Eye (tissue), 1 donor: Measurements from ENCODE around the gene GOLGA8S.
"Not testable (repeated sequence)": the region's sequence is repeated elsewhere in the genome, so short reads cannot be mapped to it uniquely, and the experiment has no call there.

Experiments used
- DNase-seq: peaks from one replicate; pipeline ENCODE4 v3.0.0-alpha.2; 2015

GOLGA8S gene

GRCh38 chr15:23398357-23398756, 43.8 kb downstream of the GOLGA8S start:
- not testable (repeated sequence) for DNase-seq

GRCh38 chr15:23399207-23399606, 44.7 kb downstream of the GOLGA8S start:
- not testable (repeated sequence) for DNase-seq

- peak; percentile 20 for DNase-seq
Measured at GRCh38 chr15:23401627-23402026, 47.1 kb downstream of the GOLGA8S start.

DNA sequence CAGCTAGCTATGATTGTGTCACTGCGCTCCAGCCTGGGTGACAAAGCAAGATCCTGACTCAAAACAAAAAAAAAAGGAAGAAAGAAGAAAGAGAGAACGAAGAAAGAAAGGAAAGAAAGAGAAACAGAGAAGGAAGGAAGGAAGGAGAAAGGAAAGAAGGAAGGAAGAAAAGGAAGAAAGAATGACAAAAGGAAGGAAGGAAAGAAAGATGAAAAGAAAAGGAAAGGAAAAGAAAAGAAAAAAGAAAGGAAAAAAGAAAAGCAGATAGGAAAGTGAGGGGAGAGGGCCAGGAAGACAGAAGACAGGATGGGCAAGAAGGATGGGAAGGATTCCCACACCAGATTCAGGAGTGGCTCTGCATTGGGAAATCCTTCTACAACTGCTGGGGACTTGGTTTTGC, 47.6 kb downstream of the GOLGA8S start:
- DNase-seq, result no peak

- no peak for DNase-seq
Measured at GRCh38 chr15:23402544-23402943, 48.0 kb downstream of the GOLGA8S start.

DNA sequence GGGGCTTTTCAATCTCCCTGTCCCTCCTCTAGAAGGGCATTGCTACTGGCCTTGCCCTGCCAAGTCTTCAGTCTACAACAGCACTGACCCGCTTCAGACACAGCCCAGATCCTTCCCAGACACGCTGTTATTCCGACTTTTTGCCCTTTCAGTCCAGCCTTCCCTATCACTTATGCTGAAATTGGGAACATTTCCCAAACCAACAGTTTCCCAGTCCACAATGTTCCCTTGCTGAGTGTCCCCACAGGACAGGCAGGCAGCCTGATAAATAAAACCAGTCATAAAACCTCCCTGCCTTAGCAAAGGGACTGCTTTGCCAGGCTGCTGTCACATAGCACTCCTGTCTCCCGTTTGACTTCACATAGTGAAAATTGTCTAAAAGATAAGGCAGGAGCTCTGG, 49.0 kb downstream of the GOLGA8S start:
- DNase-seq, result no peak

DNA sequence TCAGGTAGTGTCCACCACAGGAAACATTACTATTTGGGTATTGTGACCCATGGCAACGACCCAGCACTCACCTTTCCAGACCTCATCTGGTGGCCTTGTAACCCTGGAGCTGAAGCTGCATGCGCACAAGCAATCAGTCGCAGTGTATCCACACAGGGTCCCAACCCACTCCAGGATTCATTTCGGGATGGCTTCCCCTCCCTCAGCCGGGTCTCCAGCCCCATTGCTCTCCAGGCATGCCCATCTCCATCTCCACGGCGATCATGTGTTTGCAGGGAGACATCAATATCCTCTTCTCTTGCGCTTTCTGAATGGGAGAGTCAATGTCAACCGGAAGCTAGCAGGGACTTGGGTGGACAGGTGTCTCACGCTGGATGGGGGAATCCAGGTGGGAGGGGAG, 57.3 kb downstream of the GOLGA8S start:
- DNase-seq, result no peak

DNA sequence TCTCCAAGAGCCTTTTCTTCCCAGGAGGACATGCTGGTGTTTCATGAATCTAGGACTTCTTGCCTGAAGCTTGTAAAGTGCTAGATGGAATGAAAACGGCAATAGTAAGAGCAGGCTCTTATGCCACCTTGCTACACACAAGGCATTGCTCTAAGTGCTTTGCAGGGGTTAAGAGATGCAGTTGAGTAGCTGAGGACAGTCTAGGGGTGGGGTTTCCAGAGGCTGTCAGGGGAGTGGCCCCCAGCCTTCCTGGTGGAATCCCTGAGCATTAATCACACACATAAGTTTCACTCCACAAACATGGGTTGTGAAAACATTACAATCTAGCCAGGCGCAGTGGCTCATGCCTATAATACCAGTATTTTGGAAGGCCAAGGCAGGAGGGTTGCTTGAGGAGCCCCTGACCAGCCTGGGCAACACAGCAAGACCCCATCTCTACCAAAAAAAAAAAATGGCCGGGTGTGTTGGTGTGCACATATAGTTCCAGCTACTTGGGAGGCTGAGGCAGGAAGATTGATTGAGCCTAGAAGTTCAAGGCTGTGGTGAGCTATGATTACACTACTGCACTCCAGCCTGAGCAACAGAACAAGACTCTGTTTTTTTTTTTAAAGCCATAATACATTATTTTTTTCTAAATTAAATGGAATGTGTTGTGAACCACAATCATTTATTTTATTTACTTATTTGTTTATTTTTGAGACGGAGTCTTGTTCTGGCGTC, 58.5 kb downstream of the GOLGA8S start:
- not testable (repeated sequence) for DNase-seq
